GM19193 (cell line): ENCODE measurements around the gene FGD6.

Experiments used
- POLR2A ChIP-seq: IDR thresholded peaks from 4 replicates; pipeline ENCODE4 v1.6.1; 2011; ENCODE audit not compliant: insufficient read depth, insufficient read length; ENCODE audit errors: extremely low read depth

The FGD6 gene

GRCh38 chr12:95240556-95240955 lies 23.3 kb upstream of the FGD6 start:
- TF ChIP-seq POLR2A: no peak

- no peak for TF ChIP-seq POLR2A
These were observed 21.9 kb upstream of the FGD6 start for GRCh38 chr12:95239216-95239615.

GRCh38 chr12:95238150-95238549 lies 20.9 kb upstream of the FGD6 start:
- TF ChIP-seq POLR2A: no peak

GRCh38 chr12:95237315-95237714 lies 20.0 kb upstream of the FGD6 start:
- no peak for TF ChIP-seq POLR2A

GRCh38 chr12:95231190-95231589 lies 13.9 kb upstream of the FGD6 start:
- no peak for TF ChIP-seq POLR2A

- no peak for TF ChIP-seq POLR2A
These were observed 13.0 kb upstream of the FGD6 start for GRCh38 chr12:95230313-95230712.

GRCh38 chr12:95229636-95230035 lies 12.4 kb upstream of the FGD6 start:
- TF ChIP-seq POLR2A: no peak

- TF ChIP-seq POLR2A: no peak
These were observed 11.3 kb upstream of the FGD6 start for GRCh38 chr12:95228617-95229016.

- no peak for TF ChIP-seq POLR2A
These were observed 10.6 kb upstream of the FGD6 start for GRCh38 chr12:95227818-95228356.

- no peak for TF ChIP-seq POLR2A
These were observed 8.5 kb upstream of the FGD6 start for GRCh38 chr12:95225645-95226212.

- no peak for TF ChIP-seq POLR2A
These were observed 7.2 kb upstream of the FGD6 start for GRCh38 chr12:95224202-95225170.

GRCh38 chr12:95220726-95221125 lies 3.5 kb upstream of the FGD6 start:
- TF ChIP-seq POLR2A: no peak

GRCh38 chr12:95220190-95220589 lies 2.9 kb upstream of the FGD6 start:
- TF ChIP-seq POLR2A: no peak

- no peak for TF ChIP-seq POLR2A
These were observed 1.2 kb upstream of the FGD6 start for GRCh38 chr12:95218150-95219133.
